Nephron (organoid): Measurements from ENCODE around the gene FBXO47.

ENCODE experiments used
- H3K27ac Mint-ChIP-seq, 3 experiments: 2 replicates each; pipeline ENCODE4 v1.8.0; 2020; ENCODE audit warnings: mixed read lengths in 3 of 3, mild to moderate bottlenecking in 2 of 3, moderate library complexity in 1 of 3
- H3K27me3 Mint-ChIP-seq: 2 replicates; pipeline ENCODE4 v1.8.0; 2021; ENCODE audit warnings: low read depth, mild to moderate bottlenecking, moderate library complexity, mixed read lengths
- H3K36me3 Mint-ChIP-seq: 2 replicates; pipeline ENCODE4 v1.8.0; 2020; ENCODE audit warnings: low read depth, mixed read lengths
- H3K4me1 Mint-ChIP-seq: 2 replicates; pipeline ENCODE4 v1.8.0; 2020; ENCODE audit warnings: mixed read lengths
- H3K4me3 Mint-ChIP-seq, 3 experiments: 2 replicates each; pipeline ENCODE4 v1.8.0; 2020; ENCODE audit warnings: mild to moderate bottlenecking in 3 of 3, mixed read lengths in 3 of 3, moderate library complexity in 2 of 3
- H3K9me3 Mint-ChIP-seq: 2 replicates; pipeline ENCODE4 v1.8.0; 2020; ENCODE audit warnings: mixed read lengths
- CTCF ChIP-seq, 3 experiments: fragments of 200-600 bp; sonication (generic); IDR thresholded peaks; one replicate each; pipeline ENCODE4 v1.5.0; 2021; ENCODE audit warnings: antibody characterized with exemption in 3 of 3; ENCODE audit not compliant: unreplicated experiment in 3 of 3

The FBXO47 gene

GRCh38 chr17:38921756-38922411, 45.3 kb downstream of the FBXO47 start:
- peaks cover 48% of the 10 kb centered on the region for H3K4me1 Mint-ChIP-seq
- H3K27me3 Mint-ChIP-seq, result no peaks in the 10 kb centered on the region
- peaks cover 27% of the 10 kb centered on the region for H3K36me3 Mint-ChIP-seq
- H3K27ac Mint-ChIP-seq, result peak overlapping the region in 1 of 3 experiments; percentile 17
- H3K4me3 Mint-ChIP-seq, result no peak overlapping the region
- H3K9me3 Mint-ChIP-seq, result no peaks in the 10 kb centered on the region
- TF ChIP-seq CTCF (IDR thresholded peaks at IDR 0.05; ENCODE audit: unreplicated experiment in 3 of 3), result no peak

DNA sequence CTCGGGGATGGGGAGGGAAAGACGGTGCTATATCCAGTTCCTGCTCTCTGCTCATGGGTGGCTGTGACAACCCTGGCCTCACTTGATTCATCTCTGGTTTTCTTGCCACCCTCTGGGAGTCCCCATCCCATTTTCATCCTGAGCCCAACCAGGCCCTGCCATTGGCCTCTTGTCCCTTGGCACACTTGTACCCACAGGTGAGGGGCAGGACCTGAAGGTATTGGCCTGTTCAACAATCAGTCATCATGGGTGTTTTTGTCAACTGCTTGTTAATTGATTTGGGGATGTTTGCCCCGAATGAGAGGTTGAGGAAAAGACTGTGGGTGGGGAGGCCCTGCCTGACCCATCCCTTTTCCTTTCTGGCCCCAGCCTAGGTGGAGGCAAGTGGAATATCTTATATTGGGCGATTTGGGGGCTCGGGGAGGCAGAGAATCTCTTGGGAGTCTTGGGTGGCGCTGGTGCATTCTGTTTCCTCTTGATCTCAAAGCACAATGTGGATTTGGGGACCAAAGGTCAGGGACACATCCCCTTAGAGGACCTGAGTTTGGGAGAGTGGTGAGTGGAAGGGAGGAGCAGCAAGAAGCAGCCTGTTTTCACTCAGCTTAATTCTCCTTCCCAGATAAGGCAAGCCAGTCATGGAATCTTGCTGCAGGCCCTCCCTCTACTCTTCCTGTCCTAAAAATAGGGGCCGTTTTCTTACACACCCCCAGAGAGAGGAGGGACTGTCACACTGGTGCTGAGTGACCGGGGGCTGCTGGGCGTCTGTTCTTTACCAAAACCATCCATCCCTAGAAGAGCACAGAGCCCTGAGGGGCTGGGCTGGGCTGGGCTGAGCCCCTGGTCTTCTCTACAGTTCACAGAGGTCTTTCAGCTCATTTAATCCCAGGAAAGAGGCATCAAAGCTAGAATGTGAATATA, 46.6 kb downstream of the FBXO47 start:
- Mint-ChIP-seq H3K4me3 (no peak overlapping the region), H3K9me3 (no peaks in the 10 kb centered on the region), H3K36me3 (peaks cover 36% of the 10 kb centered on the region), H3K4me1 (peaks cover 35% of the 10 kb centered on the region), H3K27me3 (no peaks in the 10 kb centered on the region), H3K27ac (peak overlapping the region in 2 of 3 experiments; percentile 17 to 31)
- TF ChIP-seq CTCF (IDR thresholded peaks at IDR 0.05; ENCODE audit: unreplicated experiment in 3 of 3), result no peak

DNA sequence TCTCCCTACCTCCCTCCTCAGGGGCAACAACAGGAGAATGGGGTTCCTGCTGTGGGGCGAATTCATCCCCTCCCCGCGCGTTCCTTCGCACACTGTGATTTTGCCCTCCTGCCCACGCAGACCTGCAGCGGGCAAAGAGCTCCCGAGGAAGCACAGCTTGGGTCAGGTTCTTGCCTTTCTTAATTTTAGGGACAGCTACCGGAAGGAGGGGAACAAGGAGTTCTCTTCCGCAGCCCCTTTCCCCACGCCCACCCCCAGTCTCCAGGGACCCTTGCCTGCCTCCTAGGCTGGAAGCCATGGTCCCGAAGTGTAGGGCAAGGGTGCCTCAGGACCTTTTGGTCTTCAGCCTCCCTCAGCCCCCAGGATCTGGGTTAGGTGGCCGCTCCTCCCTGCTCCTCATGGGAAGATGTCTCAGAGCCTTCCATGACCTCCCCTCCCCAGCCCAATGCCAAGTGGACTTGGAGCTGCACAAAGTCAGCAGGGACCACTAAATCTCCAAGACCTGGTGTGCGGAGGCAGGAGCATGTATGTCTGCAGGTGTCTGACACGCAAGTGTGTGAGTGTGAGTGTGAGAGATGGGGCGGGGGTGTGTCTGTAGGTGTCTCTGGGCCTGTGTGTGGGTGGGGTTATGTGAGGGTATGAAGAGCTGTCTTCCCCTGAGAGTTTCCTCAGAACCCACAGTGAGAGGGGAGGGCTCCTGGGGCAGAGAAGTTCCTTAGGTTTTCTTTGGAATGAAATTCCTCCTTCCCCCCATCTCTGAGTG, 47.7 kb downstream of the FBXO47 start:
- Mint-ChIP-seq H3K36me3 (peaks cover 40% of the 10 kb centered on the region), H3K4me1 (peaks cover 26% of the 10 kb centered on the region), H3K9me3 (no peaks in the 10 kb centered on the region), H3K27me3 (no peaks in the 10 kb centered on the region), H3K27ac (no peak overlapping the region), H3K4me3 (no peak overlapping the region)
- TF ChIP-seq CTCF (IDR thresholded peaks at IDR 0.05; ENCODE audit: unreplicated experiment in 3 of 3), result no peak

GRCh38 chr17:38918916-38919315, 48.3 kb downstream of the FBXO47 start:
- Mint-ChIP-seq H3K27ac (no peak overlapping the region), H3K4me3 (no peak overlapping the region), H3K27me3 (no peaks in the 10 kb centered on the region), H3K9me3 (no peaks in the 10 kb centered on the region), H3K36me3 (peaks cover 46% of the 10 kb centered on the region), H3K4me1 (peaks cover 26% of the 10 kb centered on the region)
- TF ChIP-seq CTCF (IDR thresholded peaks at IDR 0.05; ENCODE audit: unreplicated experiment in 3 of 3), result no peak

DNA sequence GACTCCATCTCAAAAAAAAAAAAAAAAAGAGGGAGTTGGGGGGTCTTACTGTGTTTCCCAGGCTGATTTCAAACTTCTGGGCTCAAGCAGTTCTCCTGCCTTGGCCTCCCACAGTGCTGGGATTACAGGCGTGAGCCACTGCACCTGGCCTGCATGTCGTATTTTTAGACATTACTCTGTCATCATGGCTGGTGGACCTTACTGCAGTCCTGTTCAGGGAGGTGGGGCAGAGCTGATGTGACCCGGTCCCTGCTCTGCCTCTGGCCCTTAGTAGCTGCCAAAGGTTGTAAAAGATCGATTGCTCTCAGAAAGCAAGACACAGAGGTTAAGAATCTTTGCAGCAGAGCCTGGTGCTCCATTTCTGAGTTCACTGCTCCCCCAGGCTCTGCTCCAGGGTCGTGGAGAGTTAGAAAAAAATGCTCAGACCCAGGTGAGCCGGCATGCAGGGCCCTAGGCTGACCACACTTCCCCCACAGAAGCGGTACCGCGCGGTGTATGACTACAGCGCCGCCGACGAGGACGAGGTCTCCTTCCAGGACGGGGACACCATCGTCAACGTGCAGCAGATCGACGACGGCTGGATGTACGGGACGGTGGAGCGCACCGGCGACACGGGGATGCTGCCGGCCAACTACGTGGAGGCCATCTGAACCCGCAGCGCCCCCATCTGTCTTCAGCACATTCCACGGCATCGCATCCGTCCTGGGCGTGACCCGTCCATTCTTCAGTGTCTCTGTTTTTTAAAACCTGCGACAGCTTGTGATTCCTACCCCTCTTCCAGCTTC, 48.9 kb downstream of the FBXO47 start:
- Mint-ChIP-seq H3K9me3 (no peaks in the 10 kb centered on the region), H3K4me1 (peaks cover 26% of the 10 kb centered on the region), H3K4me3 (no peak overlapping the region), H3K36me3 (peaks cover 46% of the 10 kb centered on the region), H3K27me3 (no peaks in the 10 kb centered on the region), H3K27ac (no peak overlapping the region)
- TF ChIP-seq CTCF (IDR thresholded peaks at IDR 0.05; ENCODE audit: unreplicated experiment in 3 of 3), result no peak
